HEK293 (cell line): ENCODE data around the gene ENTPD8.

ENCODE experiments used
- ZBTB48 ChIP-seq: fragments of 450-650 bp; formaldehyde crosslinking; IDR thresholded peaks from 2 replicates; pipeline ENCODE4 v1.5.1; 2016; ENCODE audit warnings: missing biosample characterization, missing genetic modification characterization
- ZNF555 ChIP-seq: fragments of 450-650 bp; formaldehyde crosslinking; conservative IDR thresholded peaks from 2 replicates; pipeline ENCODE4 v1.5.1; 2017; ENCODE audit warnings: missing biosample characterization, mild to moderate bottlenecking, missing genetic modification characterization, inconsistent platforms
- TF ChIP-seq, protein P1 (sequence below): fragments of 450-650 bp; formaldehyde crosslinking; IDR thresholded peaks from 2 replicates; pipeline ENCODE4 v1.5.1; 2016; ENCODE audit warnings: missing biosample characterization, missing genetic modification characterization

DNA sequence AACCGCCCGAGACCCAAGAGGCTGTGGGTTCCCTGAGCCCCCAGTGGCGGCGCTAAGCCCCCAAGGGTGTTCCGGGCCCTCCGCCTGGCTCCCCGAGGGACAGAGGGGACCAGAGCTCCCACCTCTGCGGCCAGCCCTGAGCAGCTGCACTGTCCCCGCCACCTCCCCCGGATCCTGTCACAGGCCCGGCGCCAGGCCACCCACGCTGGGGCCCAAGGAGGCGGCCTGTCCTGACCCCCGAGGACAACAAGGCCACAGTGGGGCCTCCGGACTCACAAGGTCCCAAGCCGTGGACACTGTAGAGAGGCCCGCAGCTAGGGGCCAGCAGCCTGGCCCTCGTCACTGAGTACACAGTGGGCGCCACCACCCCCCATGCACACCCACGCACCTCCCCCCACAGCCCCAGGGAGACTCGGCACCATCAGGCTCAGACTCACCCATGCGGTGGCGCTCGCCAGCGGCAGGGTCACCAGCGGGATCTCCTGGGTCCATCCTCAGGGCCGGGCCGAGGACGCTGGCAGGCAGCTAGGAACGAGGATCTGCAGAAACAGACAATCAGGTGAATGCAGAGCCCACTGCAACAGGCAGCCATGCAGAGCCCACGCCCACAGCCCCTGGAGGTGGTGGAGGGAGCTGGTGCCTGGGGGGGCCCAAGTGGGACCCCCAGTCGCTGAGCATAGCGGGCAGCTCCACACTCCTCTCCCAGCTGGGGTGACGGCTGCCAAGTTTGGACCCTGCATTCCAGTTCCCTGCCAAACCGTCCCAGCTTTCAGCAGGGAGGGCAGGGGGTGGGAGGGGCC is 46.1 kb downstream of the ENTPD8 start:
- TF ChIP-seq, protein P1, sequence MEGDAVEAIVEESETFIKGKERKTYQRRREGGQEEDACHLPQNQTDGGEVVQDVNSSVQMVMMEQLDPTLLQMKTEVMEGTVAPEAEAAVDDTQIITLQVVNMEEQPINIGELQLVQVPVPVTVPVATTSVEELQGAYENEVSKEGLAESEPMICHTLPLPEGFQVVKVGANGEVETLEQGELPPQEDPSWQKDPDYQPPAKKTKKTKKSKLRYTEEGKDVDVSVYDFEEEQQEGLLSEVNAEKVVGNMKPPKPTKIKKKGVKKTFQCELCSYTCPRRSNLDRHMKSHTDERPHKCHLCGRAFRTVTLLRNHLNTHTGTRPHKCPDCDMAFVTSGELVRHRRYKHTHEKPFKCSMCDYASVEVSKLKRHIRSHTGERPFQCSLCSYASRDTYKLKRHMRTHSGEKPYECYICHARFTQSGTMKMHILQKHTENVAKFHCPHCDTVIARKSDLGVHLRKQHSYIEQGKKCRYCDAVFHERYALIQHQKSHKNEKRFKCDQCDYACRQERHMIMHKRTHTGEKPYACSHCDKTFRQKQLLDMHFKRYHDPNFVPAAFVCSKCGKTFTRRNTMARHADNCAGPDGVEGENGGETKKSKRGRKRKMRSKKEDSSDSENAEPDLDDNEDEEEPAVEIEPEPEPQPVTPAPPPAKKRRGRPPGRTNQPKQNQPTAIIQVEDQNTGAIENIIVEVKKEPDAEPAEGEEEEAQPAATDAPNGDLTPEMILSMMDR: no peak
- TF ChIP-seq ZBTB48: no peak
- no peak for TF ChIP-seq ZNF555 (tag by site-specific recombination)
